Kidney capillary endothelial cell (primary cell): Measurements from ENCODE around the gene PCDHGA9.
"Not testable (repeated sequence)": the region's sequence is repeated elsewhere in the genome, so short reads cannot be mapped to it uniquely, and the experiment has no call there.

Experiments used
- DNase-seq: peaks from one replicate; pipeline ENCODE4 v3.0.0-alpha.2; 2018; ENCODE audit warnings: low spot score

The PCDHGA9 gene

DNA sequence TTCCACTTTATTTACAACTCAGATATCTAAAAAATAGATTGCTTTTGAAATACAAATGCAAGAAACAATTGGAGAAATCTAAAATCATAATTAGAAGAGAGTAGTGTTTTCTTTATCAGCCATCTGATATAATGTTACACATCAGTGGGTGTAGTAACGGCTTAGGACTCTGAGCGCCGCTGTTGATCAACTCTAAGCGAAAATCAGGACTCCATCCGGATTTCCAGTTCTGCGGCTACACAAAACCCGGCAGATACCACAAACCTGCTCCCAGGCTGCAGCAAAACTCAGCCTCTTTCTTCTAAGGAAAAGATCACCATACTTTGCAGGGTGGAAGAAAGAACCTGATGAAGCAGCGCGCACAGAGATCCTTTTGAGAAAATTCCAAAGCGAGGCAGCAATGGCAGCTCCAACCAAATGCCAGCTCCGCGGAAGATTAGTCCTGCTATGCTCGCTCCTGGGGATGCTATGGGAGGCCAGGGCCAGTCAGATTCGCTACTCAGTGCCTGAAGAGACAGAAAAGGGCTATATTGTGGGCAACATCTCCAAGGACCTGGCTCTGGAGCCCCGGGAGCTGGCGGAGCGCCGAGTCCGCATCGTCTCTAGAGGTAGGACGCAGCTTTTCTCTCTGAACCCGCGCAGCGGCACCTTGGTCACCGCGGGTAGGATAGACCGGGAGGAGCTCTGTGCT lies at the start of gene PCDHGA9:
Gene PCDHGA9, plus strand, starts transcription at position 226 of the 691 bp plus-strand sequence. Its CDS starts 175 bp downstream, at position 401.
- DNase-seq: no peak

DNA sequence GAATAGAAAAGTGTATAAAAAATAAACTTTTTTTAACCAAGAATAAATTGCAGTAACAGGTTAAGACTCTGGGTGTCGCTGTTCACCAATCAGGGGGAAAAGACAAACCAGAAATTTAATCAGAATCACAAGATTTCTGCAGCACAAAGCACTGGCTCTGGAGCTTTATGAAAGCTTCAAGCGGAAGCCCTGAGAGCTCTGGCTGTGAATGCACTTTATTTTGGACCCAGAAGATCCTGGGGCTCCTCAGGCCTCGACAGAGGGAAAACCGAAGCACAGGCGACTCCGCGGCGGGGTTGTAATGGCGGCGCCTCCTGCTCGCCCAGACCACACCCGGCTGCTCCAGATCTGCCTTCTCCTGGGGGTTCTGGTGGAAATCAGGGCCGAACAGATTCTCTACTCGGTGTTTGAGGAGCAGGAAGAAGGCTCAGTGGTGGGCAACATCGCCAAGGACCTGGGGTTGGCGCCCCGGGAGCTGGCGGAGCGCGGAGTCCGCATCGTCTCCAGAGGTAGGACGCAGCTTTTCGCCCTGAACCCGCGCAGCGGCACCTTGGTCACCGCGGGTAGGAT lies 47.6 kb upstream of the PCDHGA9 start, which contains the start of gene PCDHGA4:
Gene PCDHGA4, plus strand, starts transcription at position 122 of the 570 bp plus-strand sequence. Its CDS starts 87 bp downstream, at position 209.
- no peak for DNase-seq

DNA sequence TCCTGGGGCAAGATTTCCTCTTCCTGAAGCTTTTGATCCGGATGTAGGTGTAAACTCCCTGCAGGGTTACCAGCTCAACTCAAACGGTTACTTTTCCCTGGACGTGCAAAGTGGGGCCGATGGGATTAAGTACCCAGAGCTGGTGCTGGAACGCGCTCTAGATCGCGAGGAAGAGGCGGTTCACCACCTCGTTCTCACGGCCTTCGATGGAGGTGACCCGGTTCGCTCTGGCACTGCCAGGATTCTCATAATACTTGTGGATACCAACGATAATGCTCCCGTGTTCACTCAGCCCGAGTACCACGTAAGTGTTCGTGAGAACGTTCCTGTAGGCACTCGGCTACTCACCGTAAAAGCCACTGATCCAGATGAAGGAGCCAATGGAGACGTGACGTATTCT lies 46.9 kb upstream of the PCDHGA9 start:
- no peak for DNase-seq

DNA sequence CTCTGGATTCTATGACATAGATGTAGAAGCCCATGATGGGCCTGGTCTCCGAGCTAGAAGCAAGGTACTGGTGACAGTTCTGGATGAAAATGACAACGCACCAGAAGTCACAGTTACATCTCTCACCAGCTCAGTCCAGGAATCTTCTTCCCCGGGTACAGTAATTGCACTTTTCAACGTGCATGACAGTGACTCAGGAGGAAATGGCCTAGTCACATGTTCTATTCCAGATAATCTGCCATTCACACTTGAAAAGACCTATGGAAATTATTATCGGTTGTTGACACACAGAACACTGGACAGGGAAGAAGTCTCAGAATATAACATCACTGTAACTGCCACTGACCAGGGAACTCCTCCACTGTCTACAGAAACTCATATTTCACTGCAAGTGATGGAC lies 46.4 kb upstream of the PCDHGA9 start:
- DNase-seq: no peak

DNA sequence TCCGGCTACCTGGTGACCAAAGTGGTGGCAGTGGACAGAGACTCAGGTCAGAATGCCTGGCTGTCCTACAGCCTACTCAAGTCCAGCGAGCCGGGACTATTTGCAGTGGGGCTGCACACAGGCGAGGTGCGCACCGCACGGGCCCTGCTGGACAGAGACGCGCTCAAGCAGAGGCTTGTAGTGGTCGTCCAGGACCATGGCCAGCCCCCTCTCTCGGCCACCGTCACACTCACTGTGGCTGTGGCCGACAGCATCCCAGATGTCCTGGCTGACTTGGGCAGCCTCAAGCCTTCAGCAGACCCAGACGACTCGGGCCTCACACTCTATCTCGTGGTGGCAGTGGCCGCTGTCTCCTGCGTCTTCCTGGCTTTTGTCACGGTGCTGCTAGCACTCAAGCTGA lies 45.6 kb upstream of the PCDHGA9 start:
- no peak for DNase-seq

DNA sequence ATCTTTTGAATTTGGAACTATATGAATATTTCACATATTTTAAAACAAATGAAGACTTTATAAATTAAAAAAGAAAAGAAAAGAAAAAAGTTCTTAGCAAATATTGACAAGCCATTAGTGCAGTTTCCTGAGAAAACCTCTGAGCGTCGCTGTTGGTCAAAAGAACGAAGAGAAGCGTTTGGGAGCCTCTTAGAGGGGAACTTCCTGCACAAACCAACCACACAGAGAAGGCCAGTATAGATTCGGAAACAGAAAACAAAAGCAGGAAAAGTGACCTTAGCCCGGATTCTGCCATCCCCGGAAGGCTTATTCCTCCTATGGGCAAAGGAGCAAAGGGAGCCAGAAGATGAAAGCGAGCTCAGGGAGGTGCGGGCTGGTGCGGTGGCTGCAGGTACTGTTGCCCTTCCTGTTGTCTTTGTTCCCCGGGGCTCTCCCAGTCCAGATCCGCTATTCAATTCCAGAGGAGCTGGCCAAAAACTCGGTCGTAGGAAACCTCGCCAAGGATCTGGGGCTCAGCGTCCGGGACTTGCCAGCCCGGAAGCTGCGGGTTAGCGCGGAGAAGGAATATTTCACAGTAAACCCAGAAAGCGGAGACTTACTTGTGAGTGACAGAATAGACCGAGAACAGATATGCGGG lies 42.7 kb upstream of the PCDHGA9 start, which contains the start of gene PCDHGB2:
Gene PCDHGB2, plus strand, starts transcription at position 205 of the 637 bp plus-strand sequence. Its CDS starts 142 bp downstream, at position 347.
- no peak for DNase-seq

DNA sequence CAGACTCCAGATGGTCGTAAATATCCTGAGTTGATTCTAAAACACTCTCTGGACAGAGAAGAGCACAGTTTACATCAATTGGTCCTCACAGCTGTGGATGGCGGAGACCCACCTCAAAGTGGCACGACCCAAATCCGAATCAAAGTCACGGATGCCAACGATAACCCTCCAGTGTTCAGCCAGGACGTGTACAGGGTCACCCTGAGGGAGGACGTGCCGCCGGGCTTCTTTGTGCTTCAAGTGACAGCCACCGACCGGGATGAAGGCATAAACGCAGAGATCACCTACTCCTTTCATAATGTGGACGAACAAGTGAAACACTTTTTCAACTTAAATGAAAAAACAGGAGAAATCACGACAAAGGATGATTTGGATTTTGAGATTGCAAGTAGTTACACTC lies 41.9 kb upstream of the PCDHGA9 start:
- DNase-seq: no peak

DNA sequence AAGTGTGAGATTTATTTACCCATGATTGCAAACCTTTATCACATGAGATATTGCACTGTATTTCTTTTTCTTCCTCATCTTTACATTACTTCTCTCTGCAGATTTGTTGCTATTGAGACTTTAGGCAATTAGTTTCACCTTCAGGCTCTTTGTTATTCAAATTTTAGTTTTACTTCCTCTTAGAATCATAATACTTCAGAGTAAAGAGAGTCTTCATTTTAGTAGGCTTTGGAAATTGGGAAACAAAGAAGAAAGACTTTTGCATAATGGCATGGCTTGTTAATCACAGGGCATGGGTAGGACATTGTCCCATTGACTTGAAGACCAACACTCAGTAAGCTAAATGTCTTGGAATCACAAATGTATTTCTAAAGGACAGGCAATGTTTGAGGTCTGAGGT lies 39.9 kb upstream of the PCDHGA9 start:
- DNase-seq: no peak

DNA sequence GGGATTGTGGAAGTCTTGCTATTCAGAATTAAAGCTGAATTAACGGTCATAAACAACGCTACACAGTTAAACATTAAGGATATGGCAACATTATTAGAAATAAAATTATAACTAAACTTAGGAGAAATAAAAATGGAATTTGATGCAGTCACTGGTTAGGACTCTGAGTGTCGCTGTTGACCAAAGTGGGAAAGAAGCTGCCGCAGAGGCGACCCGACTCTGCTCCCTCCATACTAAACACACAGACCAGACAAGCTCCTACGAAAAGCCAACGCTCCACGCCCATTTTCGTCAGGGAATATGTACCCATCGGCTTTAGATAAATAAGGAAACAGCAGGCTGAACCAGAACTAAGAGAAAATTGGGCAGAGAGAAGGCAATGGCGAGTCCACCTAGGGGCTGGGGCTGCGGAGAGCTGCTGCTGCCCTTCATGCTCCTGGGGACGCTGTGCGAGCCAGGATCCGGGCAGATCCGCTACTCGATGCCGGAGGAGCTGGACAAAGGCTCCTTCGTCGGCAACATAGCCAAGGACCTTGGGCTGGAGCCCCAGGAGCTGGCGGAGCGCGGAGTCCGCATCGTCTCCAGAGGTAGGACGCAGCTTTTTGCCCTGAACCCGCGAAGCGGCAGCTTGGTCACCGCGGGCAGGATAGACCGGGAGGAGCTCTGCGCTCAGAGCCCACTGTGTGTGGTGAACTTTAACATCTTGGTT lies 38.5 kb upstream of the PCDHGA9 start, which contains the start of gene PCDHGA5:
Gene PCDHGA5, plus strand, starts transcription at position 211 of the 709 bp plus-strand sequence. Its CDS starts 169 bp downstream, at position 380.
- DNase-seq: no peak

DNA sequence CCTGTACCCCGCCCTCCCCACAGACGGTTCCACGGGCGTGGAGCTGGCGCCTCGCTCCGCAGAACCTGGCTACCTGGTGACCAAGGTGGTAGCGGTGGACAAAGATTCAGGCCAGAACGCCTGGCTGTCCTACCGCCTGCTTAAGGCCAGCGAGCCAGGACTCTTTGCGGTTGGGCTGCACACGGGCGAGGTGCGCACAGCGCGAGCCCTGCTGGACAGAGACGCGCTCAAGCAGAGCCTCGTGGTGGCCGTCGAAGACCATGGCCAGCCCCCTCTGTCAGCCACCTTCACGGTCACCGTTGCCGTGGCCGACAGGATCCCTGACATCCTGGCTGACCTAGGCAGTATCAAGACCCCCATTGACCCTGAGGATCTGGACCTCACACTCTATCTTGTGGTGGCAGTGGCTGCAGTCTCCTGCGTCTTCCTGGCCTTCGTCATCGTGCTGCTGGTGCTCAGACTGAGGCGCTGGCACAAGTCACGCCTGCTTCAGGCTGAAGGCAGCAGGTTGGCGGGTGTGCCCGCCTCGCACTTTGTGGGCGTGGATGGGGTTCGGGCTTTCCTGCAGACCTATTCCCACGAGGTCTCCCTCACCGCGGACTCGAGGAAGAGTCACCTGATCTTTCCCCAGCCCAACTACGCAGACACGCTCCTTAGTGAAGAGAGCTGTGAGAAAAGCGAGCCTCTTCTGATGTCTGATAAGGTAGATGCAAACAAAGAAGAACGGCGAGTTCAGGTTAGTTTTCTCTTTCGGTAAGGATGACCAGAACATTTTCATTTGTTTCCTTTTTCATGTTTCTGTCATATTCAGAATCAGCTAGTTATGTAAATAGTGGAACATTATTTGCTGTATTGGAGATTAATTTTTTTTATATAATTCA lies 36.3 kb upstream of the PCDHGA9 start:
- DNase-seq: no peak

DNA sequence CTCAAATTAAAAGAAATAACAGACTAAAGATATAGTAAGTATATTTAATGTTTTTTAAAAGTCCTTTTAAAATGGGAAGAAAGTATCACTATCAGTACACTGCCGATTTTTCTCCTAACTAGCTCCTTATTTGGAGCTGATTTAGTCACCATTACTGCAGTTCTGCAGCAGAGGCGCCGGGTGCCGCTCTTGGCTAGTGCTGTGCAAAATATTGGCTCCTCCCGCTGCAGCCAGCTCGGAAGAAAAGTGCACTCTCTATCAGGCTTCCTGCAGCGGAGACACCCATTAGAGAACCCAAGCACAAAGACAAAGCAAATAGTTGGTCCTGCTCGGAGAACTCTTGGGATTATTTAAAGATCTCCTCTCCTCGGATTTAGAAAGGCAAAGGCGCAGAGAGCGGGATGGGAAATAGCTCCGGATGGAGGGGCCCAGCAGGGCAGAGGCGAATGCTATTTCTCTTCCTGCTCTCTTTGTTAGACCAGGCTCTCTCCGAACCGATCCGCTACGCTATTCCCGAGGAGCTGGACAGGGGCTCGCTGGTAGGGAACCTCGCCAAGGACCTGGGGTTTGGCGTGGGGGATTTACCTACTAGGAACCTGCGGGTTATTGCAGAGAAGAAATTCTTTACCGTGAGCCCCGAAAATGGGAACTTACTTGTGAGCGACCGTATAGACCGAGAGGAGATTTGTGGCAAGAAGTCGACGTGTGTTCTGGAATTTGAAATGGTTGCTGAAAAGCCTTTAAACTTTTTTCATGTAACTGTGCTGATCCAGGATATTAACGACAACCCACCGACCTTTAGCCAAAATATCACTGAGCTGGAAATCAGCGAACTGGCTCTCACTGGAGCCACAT lies 32.4 kb upstream of the PCDHGA9 start, which contains the start of gene PCDHGB3:
Gene PCDHGB3, plus strand, starts transcription at position 249 of the 855 bp plus-strand sequence. Its CDS starts 153 bp downstream, at position 402.
- DNase-seq: no peak

DNA sequence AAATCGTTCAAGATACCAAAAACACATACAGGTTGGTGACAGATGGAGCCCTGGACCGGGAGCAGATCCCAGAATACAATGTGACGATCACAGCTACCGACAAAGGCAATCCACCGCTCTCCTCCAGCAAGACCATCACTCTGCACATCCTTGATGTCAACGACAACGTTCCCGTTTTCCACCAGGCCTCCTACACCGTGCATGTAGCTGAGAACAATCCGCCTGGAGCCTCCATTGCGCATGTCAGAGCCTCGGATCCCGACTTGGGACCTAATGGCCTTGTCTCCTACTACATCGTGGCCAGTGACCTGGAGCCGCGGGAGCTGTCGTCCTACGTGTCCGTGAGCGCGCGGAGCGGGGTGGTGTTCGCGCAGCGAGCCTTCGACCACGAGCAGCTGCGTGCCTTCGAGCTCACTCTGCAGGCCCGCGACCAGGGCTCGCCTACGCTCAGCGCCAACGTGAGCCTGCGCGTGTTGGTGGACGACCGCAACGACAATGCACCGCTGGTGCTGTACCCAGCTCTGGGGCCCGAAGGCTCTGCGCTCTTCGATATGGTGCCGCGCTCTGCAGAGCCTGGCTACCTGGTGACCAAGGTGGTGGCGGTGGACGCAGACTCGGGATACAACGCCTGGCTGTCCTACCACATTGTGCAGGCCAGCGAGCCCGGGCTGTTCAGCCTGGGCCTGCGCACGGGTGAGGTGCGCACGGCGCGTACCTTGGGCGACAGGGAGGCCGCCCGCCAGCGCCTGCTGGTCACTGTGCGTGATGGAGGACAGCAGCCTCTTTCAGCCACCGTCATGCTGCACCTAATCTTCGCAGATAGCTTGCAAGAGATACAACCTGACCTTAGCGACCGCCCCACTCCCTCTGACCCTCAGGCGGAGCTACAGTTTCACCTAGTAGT lies 30.8 kb upstream of the PCDHGA9 start:
- DNase-seq: no peak

DNA sequence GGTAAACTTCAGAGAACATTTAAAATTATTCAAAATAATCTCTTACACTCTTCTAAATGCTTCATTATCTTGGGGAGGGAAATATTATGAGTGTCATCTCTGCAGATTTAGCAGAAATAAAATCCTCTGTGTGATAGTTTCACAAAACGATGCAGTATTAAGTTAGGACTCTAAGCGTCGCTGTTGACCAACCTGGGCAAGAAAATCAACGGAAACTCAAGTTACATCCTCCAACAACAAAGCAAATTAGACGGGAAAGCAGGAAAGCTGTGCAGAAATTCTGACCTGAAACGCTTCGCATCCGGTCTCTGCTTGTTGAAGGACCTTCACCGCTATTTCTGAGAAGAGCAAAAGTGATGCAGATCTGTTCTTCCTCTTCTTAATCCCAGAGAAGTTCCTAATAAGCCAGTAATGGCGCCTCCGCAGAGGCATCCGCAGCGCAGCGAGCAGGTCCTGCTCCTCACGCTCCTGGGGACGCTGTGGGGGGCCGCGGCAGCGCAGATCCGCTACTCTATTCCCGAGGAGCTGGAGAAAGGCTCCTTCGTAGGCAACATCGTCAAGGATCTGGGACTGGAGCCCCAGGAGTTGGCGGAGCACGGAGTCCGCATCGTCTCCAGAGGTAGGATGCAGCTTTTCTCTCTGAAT lies 28.8 kb upstream of the PCDHGA9 start, which contains the start of gene PCDHGA6:
Gene PCDHGA6, plus strand, starts transcription at position 219 of the 645 bp plus-strand sequence. Its CDS starts 193 bp downstream, at position 412.
- no peak for DNase-seq

DNA sequence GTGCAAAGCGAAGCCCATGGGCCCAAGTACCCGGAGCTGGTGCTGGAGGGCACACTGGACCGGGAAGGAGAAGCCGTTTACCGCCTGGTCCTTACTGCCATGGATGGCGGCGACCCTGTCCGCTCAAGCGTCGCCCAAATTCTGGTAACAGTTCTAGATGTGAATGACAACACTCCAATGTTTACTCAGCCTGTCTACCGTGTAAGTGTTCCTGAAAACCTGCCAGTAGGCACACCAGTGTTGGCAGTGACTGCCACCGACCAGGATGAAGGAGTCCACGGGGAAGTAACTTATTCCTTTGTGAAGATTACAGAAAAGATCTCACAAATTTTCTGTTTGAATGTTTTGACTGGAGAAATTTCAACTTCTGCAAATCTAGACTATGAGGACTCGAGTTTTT lies 28.0 kb upstream of the PCDHGA9 start:
- no peak for DNase-seq

DNA sequence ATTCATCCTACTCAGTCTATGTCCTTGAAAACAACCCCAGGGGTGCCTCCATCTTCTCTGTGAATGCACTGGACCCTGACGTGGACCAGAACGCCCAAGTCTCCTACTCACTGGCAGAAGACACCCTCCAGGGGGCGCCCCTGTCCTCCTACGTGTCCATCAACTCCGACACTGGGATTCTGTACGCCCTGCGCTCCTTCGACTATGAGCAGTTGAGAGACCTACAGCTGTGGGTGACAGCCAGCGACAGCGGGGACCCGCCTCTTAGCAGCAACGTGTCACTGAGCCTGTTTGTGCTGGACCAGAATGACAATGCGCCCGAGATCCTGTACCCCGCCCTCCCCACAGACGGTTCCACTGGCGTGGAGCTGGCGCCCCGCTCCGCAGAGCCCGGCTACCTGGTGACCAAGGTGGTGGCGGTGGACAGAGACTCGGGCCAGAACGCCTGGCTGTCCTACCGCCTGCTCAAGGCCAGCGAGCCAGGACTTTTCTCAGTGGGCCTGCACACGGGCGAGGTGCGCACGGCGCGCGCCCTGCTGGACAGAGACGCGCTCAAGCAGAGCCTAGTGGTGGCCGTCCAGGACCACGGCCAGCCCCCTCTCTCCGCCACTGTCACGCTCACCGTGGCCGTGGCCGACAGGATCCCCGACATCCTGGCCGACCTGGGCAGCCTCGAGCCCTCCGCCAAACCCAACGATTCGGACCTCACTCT lies 27.0 kb upstream of the PCDHGA9 start:
- not testable (repeated sequence) for DNase-seq

DNA sequence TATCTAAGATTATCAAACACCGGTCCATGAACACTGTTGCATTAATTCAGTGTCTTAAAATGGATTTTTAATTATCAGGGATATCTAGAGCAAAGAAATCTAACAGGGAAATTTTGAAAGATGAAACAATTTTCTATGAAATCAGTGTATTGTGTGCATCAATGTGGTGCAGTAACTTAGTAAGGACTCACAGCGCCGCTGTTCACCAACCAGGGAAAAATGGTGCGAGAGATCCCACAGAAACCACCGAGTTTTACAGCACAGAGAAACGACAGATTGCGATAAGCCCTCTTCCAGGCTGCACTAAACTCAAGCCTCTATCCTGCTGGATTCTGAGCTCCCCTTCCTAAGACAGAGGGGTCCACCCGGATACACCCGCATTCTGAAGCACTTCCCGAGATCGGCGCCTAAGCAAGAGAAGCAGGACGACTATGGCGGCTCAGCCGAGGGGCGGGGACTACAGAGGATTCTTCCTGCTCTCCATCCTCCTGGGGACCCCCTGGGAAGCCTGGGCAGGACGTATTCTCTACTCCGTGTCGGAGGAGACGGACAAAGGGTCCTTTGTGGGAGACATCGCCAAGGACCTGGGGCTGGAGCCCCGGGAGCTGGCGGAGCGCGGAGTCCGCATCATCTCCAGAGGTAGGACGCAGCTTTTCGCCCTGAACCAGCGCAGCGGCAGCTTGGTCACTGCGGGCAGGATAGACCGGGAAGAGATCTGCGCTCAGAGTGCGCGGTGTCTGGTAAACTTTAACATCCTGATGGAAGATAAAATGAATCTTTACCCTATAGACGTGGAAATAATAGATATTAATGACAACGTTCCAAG lies 19.9 kb upstream of the PCDHGA9 start, which contains the start of gene PCDHGA7:
Gene PCDHGA7, plus strand, starts transcription at position 274 of the 826 bp plus-strand sequence. Its CDS starts 158 bp downstream, at position 432.
- no peak for DNase-seq

DNA sequence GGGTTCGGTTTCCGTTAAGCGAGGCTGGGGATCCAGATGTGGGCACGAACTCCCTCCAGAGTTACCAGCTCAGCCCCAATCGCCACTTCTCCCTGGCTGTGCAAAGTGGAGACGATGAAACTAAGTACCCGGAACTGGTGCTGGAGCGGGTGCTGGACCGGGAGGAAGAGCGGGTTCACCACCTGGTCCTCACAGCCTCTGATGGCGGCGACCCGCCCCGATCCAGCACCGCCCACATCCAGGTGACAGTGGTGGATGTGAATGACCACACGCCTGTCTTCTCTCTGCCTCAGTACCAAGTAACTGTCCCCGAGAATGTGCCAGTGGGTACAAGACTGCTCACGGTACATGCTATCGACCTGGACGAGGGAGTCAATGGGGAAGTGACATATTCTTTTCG lies 19.2 kb upstream of the PCDHGA9 start:
- DNase-seq: no peak
